Spinal cord (tissue), 10 donors: ENCODE data around the gene TRPM6. TPM values are rescaled to one million over a fixed set of nuclear protein-coding genes. Genes with fewer than 3 reads are reported as not detected.
A peak's percentile ranks its signal among the peaks of the same experiment; 100 is the strongest.
"Not testable (repeated sequence)": the region's sequence is repeated elsewhere in the genome, so short reads cannot be mapped to it uniquely, and the experiment has no call there.

ENCODE experiments used
- DNase-seq, 6 donors: peaks; one replicate each; pipeline versions ENCODE4 v3.0.0 to v3.0.0-alpha.2; 2013 to 2015; ENCODE audit warnings: low spot score in 6 of 6, low read depth in 4 of 6
- H3K27ac ChIP-seq: one replicate; pipeline ENCODE4 v1.5.1; 2013; ENCODE audit warnings: low read depth, low read length, control low read depth
- H3K27me3 ChIP-seq: one replicate; pipeline ENCODE4 v1.6.1; 2013; ENCODE audit warnings: low read length; ENCODE audit not compliant: control insufficient read depth, insufficient read depth
- H3K36me3 ChIP-seq: one replicate; pipeline ENCODE4 v1.6.1; 2013; ENCODE audit warnings: low read length; ENCODE audit not compliant: control insufficient read depth, insufficient read depth
- H3K4me1 ChIP-seq: one replicate; pipeline ENCODE4 v1.6.1; 2013; ENCODE audit warnings: low read length; ENCODE audit not compliant: control insufficient read depth, insufficient read depth
- H3K4me3 ChIP-seq: one replicate; pipeline ENCODE4 v1.5.1; 2013; ENCODE audit warnings: low read depth, low read length, control low read depth
- H3K9me3 ChIP-seq: one replicate; pipeline ENCODE4 v1.6.1; 2013; ENCODE audit warnings: low read length; ENCODE audit not compliant: control insufficient read depth, insufficient read depth
- WGBS: methylation state at CpG from one replicate; pipeline ENCODE4 v1.1.5; 2013; ENCODE audit warnings: missing lambda C conversion rate; ENCODE audit not compliant: insufficient coverage; 5-methylcytosine and 5-hydroxymethylcytosine counted together
- polyA plus RNA-seq, 2 donors: library from polyadenylated mRNA; unstranded; fragments of 120-200 nt; gene quantifications; one replicate each; pipeline ENCODE4 v1.2.1, GENCODE V29; 2013; ENCODE audit not compliant: insufficient read length in 2 of 2
- total RNA-seq, 2 donors: library from RNA; depleted of rRNA in 1 of 2; stranded (reverse); fragments of 120-200 nt in 1 of 2; fragments of >200 nt in 1 of 2; gene quantifications; one replicate each; pipeline versions ENCODE4 v1.2.3 to v1.2.4, GENCODE V29; 2013 to 2014
- donor health status: healthy.

Gene TRPM6
- total and polyA plus RNA-seq, 4 donors = 0.76 to 2.2 (median 1.5) TPM

GRCh38 chr9:74859786-74860185, 27.9 kb downstream of the TRPM6 start:
- Histone ChIP-seq H3K27ac (no peak overlapping the region), H3K4me1 (no peaks in the 10 kb centered on the region), H3K27me3 (no peaks in the 10 kb centered on the region), H3K9me3 (no peaks in the 10 kb centered on the region), H3K4me3 (no peak overlapping the region), H3K36me3 (no peaks in the 10 kb centered on the region)
- no CpG with 5 or more reads among the region's 2 CpGs for WGBS
- DNase-seq = no peak

- Histone ChIP-seq H3K27ac (no peak overlapping the region), H3K36me3 (no peaks in the 10 kb centered on the region), H3K9me3 (no peaks in the 10 kb centered on the region), H3K4me1 (no peaks in the 10 kb centered on the region), H3K27me3 (no peaks in the 10 kb centered on the region), H3K4me3 (no peak overlapping the region)
- DNase-seq = no peak
- no CpG with 5 or more reads among the region's 4 CpGs for WGBS
Measured at GRCh38 chr9:74858751-74859414, 28.8 kb downstream of the TRPM6 start.

GRCh38 chr9:74856989-74857388, 30.7 kb downstream of the TRPM6 start:
- no peaks in the 10 kb centered on the region for H3K9me3 ChIP-seq
- no peak for DNase-seq
- no peak overlapping the region for H3K27ac ChIP-seq
- no peaks in the 10 kb centered on the region for H3K4me1 ChIP-seq
- no peak overlapping the region for H3K4me3 ChIP-seq
- H3K36me3 ChIP-seq = no peaks in the 10 kb centered on the region
- H3K27me3 ChIP-seq = no peaks in the 10 kb centered on the region

GRCh38 chr9:74855072-74855471, 32.6 kb downstream of the TRPM6 start:
- no peaks in the 10 kb centered on the region for H3K9me3 ChIP-seq
- no CpG with 5 or more reads among the region's 6 CpGs for whole genome bisulfite sequencing
- DNase-seq = peak in 1 of 6 donors; percentile 80

GRCh38 chr9:74853024-74853423, 34.7 kb downstream of the TRPM6 start:
- not testable (repeated sequence) for H3K27me3 ChIP-seq, H3K9me3 ChIP-seq, H3K4me1 ChIP-seq, H3K4me3 ChIP-seq, H3K27ac ChIP-seq, DNase-seq, H3K36me3 ChIP-seq
- 92% methylated on average over 30 of the region's 36 CpGs for WGBS

More at GRCh38 chr9:74855072-74855471, 32.6 kb downstream of the TRPM6 start:
- Histone ChIP-seq H3K36me3 (no peaks in the 10 kb centered on the region), H3K4me1 (no peaks in the 10 kb centered on the region), H3K4me3 (no peak overlapping the region), H3K27me3 (no peaks in the 10 kb centered on the region), H3K27ac (no peak overlapping the region)

- DNase-seq = no peak
- 39% methylated on average over 2 of the region's 4 CpGs for WGBS
Measured at GRCh38 chr9:74848153-74848525, 39.6 kb downstream of the TRPM6 start.

GRCh38 chr9:74847478-74848152, 40.1 kb downstream of the TRPM6 start:
- no peaks in the 10 kb centered on the region for H3K27me3 ChIP-seq
- no peaks in the 10 kb centered on the region for H3K36me3 ChIP-seq
- no peaks in the 10 kb centered on the region for H3K4me1 ChIP-seq
- DNase-seq = no peak
- peaks cover 1% of the 10 kb centered on the region for H3K9me3 ChIP-seq
- no peak overlapping the region for H3K27ac ChIP-seq
- WGBS = 93% methylated on average over 4 of the region's 5 CpGs
- no peak overlapping the region for H3K4me3 ChIP-seq

More at GRCh38 chr9:74848153-74848525, 39.6 kb downstream of the TRPM6 start:
- Histone ChIP-seq H3K9me3 (peaks cover 1% of the 10 kb centered on the region), H3K4me1 (no peaks in the 10 kb centered on the region), H3K4me3 (no peak overlapping the region), H3K27ac (no peak overlapping the region), H3K36me3 (no peaks in the 10 kb centered on the region), H3K27me3 (no peaks in the 10 kb centered on the region)

- 81% methylated on average over 6 of the region's 6 CpGs for WGBS
- no peaks in the 10 kb centered on the region for H3K4me1 ChIP-seq
- no peaks in the 10 kb centered on the region for H3K27me3 ChIP-seq
- peaks cover 1% of the 10 kb centered on the region for H3K9me3 ChIP-seq
- no peak for DNase-seq
- H3K36me3 ChIP-seq = no peaks in the 10 kb centered on the region
- no peak overlapping the region for H3K4me3 ChIP-seq
- H3K27ac ChIP-seq = no peak overlapping the region
Measured at GRCh38 chr9:74846766-74847165, 41.0 kb downstream of the TRPM6 start.

- no peak for DNase-seq
- H3K4me1 ChIP-seq = no peaks in the 10 kb centered on the region
- no peaks in the 10 kb centered on the region for H3K36me3 ChIP-seq
- peaks cover 1% of the 10 kb centered on the region for H3K9me3 ChIP-seq
- H3K27me3 ChIP-seq = no peaks in the 10 kb centered on the region
- 91% methylated on average over 3 of the region's 4 CpGs for WGBS
- no peak overlapping the region for H3K4me3 ChIP-seq
- no peak overlapping the region for H3K27ac ChIP-seq
Measured at GRCh38 chr9:74838351-74838750, 49.4 kb downstream of the TRPM6 start.

- H3K4me3 ChIP-seq = no peak overlapping the region
- no peaks in the 10 kb centered on the region for H3K9me3 ChIP-seq
- DNase-seq = peak in 5 of 6 donors; percentile 1 to 73 (median 19)
- 67% methylated on average over 1 of the region's 1 CpG for WGBS
- no peak overlapping the region for H3K27ac ChIP-seq
- no peaks in the 10 kb centered on the region for H3K4me1 ChIP-seq
- H3K36me3 ChIP-seq = no peaks in the 10 kb centered on the region
- no peaks in the 10 kb centered on the region for H3K27me3 ChIP-seq
Measured at GRCh38 chr9:74824654-74825053, 63.1 kb downstream of the TRPM6 start.
